Suprapubic skin (tissue), 4 donors: ENCODE data around the gene ADSS2. TPM values are rescaled to one million over a fixed set of nuclear protein-coding genes. Genes with fewer than 3 reads are reported as not detected.

Experiments used
- DNase-seq, 2 donors: peaks; one replicate each; pipeline ENCODE4 v3.0.0-alpha.2; 2019; ENCODE audit warnings: low spot score in 2 of 2
- H3K27ac ChIP-seq: fragments of 200-600 bp; sonication (generic); one replicate; pipeline ENCODE4 v1.5.1; 2019
- H3K27me3 ChIP-seq: fragments of 200-600 bp; sonication (generic); one replicate; pipeline ENCODE4 v1.5.1; 2019
- H3K36me3 ChIP-seq: fragments of 200-600 bp; sonication (generic); one replicate; pipeline ENCODE4 v1.5.1; 2019
- H3K4me1 ChIP-seq: fragments of 200-600 bp; sonication (generic); one replicate; pipeline ENCODE4 v1.5.1; 2019
- H3K4me3 ChIP-seq: fragments of 200-600 bp; sonication (generic); one replicate; pipeline ENCODE4 v1.5.1; 2019; ENCODE audit warnings: mild to moderate bottlenecking
- H3K9me3 ChIP-seq: fragments of 200-600 bp; sonication (generic); one replicate; pipeline ENCODE4 v1.5.1; 2019
- CTCF ChIP-seq, 2 donors: fragments of 200-600 bp in 1 of 2; fragments of 450-650 bp in 1 of 2; sonication (generic) in 1 of 2; IDR thresholded peaks; one replicate each; pipeline ENCODE4 v1.5.1; 2016 to 2019; ENCODE audit warnings: antibody characterized with exemption in 2 of 2, mild to moderate bottlenecking in 1 of 2, moderate library complexity in 1 of 2
- EP300 ChIP-seq: sonication (generic); formaldehyde crosslinking; IDR thresholded peaks from one replicate; pipeline ENCODE4 v1.6.1; 2017; ENCODE audit warnings: antibody characterized with exemption
- POLR2A ChIP-seq, 2 donors: fragments of 450-650 bp; IDR thresholded peaks; one replicate each; pipeline ENCODE4 v1.6.1; 2017; ENCODE audit warnings: antibody characterized with exemption in 2 of 2, mild to moderate bottlenecking in 2 of 2, moderate library complexity in 2 of 2
- POLR2AphosphoS5 ChIP-seq, 3 donors: sonication (generic); formaldehyde crosslinking; IDR thresholded peaks; one replicate each; pipeline ENCODE4 v1.6.1; 2017; ENCODE audit warnings: antibody characterized with exemption in 3 of 3
- WGBS: methylation state at CpG from one replicate; pipeline ENCODE4 v1.1.5; 2018; 5-methylcytosine and 5-hydroxymethylcytosine counted together
- total RNA-seq, 4 donors: library from RNA; depleted of rRNA; stranded (reverse); fragments of >200 nt; gene quantifications; one replicate each; pipeline ENCODE4 v1.1.0, GENCODE V29; 2016

The ADSS2 gene
- total RNA-seq, 4 donors from 2014 or later, result 39.8 to 65.3 (median 52.1) TPM

- Histone ChIP-seq H3K4me3 (no peak overlapping the region), H3K27me3 (no peaks in the 10 kb centered on the region), H3K4me1 (no peaks in the 10 kb centered on the region), H3K27ac (no peak overlapping the region), H3K36me3 (no peaks in the 10 kb centered on the region), H3K9me3 (no peaks in the 10 kb centered on the region)
- DNase-seq, result no peak
- 56% methylated on average over 7 of the region's 7 CpGs for WGBS
- TF ChIP-seq CTCF (IDR thresholded peaks at IDR 0.05), result no peak
- no peak for TF ChIP-seq POLR2A (IDR thresholded peaks at IDR 0.05)
- TF ChIP-seq EP300, result no peak
- TF ChIP-seq POLR2AphosphoS5 (IDR thresholded peaks at IDR 0.05), result no peak
Measured at GRCh38 chr1:244388961-244389360, 62.7 kb downstream of the ADSS2 start.

DNA sequence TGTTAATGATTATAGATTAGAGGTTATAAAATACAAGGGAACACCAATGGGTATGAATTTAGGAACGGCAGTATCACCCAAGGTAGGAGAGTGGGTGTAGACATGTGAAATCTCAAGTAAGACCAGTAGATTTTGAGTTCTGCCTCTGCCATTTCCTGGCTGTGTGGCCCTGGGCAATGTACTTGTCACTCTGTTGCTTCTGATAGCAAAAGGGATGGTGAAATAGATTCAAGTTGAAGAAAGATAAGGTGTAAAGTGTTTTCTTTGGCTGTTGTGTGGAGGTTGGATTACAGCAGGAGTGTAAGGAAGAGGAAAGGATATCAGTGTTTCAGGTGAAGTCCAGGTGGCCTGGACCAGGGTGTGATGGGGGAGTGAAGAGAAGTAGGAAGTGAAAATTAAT lies 64.3 kb downstream of the ADSS2 start:
- H3K27me3 ChIP-seq, result no peaks in the 10 kb centered on the region
- H3K9me3 ChIP-seq, result no peaks in the 10 kb centered on the region
- H3K4me3 ChIP-seq, result no peak overlapping the region
- DNase-seq, result no peak
- 89% methylated on average over 1 of the region's 1 CpG for WGBS
- H3K4me1 ChIP-seq, result no peaks in the 10 kb centered on the region
- H3K36me3 ChIP-seq, result no peaks in the 10 kb centered on the region
- TF ChIP-seq CTCF (IDR thresholded peaks at IDR 0.05), result no peak
- TF ChIP-seq EP300, result no peak
- TF ChIP-seq POLR2A (IDR thresholded peaks at IDR 0.05), result no peak
- TF ChIP-seq POLR2AphosphoS5 (IDR thresholded peaks at IDR 0.05), result no peak
- no peak overlapping the region for H3K27ac ChIP-seq

DNA sequence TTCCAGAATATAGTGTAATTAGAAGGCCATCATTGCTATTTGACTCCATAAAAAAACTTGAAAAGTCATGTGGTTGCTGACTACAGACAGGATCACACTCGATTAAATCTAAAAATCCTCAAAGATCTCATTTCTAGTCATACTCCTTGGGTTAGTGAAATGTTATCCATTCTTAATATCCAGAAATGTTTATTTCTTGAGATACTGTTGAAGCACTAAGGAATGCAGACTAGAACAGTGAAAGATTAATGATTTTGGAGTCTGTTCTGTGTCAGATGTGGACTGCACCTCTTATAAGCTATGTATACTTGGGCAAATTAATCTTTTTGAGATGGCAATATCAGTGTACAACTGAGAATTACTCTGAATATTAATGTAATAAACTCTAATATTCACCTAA lies 65.1 kb downstream of the ADSS2 start:
- Histone ChIP-seq H3K27me3 (no peaks in the 10 kb centered on the region), H3K4me3 (no peak overlapping the region), H3K27ac (no peak overlapping the region), H3K9me3 (no peaks in the 10 kb centered on the region), H3K4me1 (no peaks in the 10 kb centered on the region), H3K36me3 (no peaks in the 10 kb centered on the region)
- WGBS, result 76% methylated on average over 1 of the region's 1 CpG
- TF ChIP-seq EP300 (no peak), CTCF (IDR thresholded peaks at IDR 0.05) (no peak)
- no peak for DNase-seq

DNA sequence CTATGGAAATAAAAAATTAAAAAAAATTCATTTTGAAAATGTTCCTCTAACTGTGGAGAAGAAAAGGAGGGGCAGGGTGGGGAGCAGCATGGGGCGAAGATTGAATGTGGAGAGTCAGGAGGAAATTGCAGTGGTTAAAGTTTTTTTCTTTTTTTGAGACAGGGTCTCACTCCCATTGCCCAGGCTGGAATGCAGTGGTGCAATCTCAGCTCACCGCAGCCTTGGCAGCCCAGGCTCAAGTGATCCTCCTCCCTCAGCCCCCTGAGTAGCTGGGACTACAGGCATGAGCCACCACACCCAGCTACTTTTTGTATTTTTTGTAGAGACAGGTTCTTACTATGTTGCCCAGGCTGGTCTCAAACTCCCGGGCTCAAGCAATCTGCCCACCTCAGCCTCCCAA lies 67.6 kb downstream of the ADSS2 start:
- Histone ChIP-seq H3K27ac (no peak overlapping the region), H3K36me3 (no peaks in the 10 kb centered on the region), H3K4me1 (no peaks in the 10 kb centered on the region), H3K27me3 (no peaks in the 10 kb centered on the region), H3K9me3 (no peaks in the 10 kb centered on the region), H3K4me3 (no peak overlapping the region)
- TF ChIP-seq POLR2AphosphoS5 (IDR thresholded peaks at IDR 0.05), result no peak
- no peak for TF ChIP-seq POLR2A (IDR thresholded peaks at IDR 0.05)
- TF ChIP-seq CTCF (IDR thresholded peaks at IDR 0.05), result no peak
- no peak for TF ChIP-seq EP300
- WGBS, result 86% methylated on average over 3 of the region's 3 CpGs
- no peak for DNase-seq

GRCh38 chr1:244383278-244383884 lies 68.3 kb downstream of the ADSS2 start:
- WGBS, result 96% methylated on average over 4 of the region's 4 CpGs

More at GRCh38 chr1:244383278-244383884, 68.3 kb downstream of the ADSS2 start:
- Histone ChIP-seq H3K4me3 (no peak overlapping the region), H3K9me3 (no peaks in the 10 kb centered on the region), H3K36me3 (no peaks in the 10 kb centered on the region), H3K27ac (no peak overlapping the region), H3K27me3 (no peaks in the 10 kb centered on the region), H3K4me1 (no peaks in the 10 kb centered on the region)
- TF ChIP-seq POLR2A (IDR thresholded peaks at IDR 0.05) (no peak), CTCF (IDR thresholded peaks at IDR 0.05) (no peak), POLR2AphosphoS5 (IDR thresholded peaks at IDR 0.05) (no peak), EP300 (no peak)
- DNase-seq, result no peak
